HFF-Myc (cell line): Measurements from ENCODE around the gene RCOR1.

ENCODE experiments used
- DNase-seq: peaks from one replicate; pipeline ENCODE4 v3.0.0-alpha.2; 2011; ENCODE audit warnings: low read depth; ENCODE audit errors: extremely low read depth
- H3K4me3 ChIP-seq: replicated peaks from 2 replicates; pipeline ENCODE4 v1.5.1; 2011; ENCODE audit warnings: low read depth, mild to moderate bottlenecking, control low read depth, low read length
- CTCF ChIP-seq: IDR thresholded peaks from 2 replicates; pipeline ENCODE4 v1.5.1; 2012; ENCODE audit warnings: mild to moderate bottlenecking, low read depth, low read length, control low read depth; ENCODE audit errors: missing control alignments

RCOR1 gene

DNA sequence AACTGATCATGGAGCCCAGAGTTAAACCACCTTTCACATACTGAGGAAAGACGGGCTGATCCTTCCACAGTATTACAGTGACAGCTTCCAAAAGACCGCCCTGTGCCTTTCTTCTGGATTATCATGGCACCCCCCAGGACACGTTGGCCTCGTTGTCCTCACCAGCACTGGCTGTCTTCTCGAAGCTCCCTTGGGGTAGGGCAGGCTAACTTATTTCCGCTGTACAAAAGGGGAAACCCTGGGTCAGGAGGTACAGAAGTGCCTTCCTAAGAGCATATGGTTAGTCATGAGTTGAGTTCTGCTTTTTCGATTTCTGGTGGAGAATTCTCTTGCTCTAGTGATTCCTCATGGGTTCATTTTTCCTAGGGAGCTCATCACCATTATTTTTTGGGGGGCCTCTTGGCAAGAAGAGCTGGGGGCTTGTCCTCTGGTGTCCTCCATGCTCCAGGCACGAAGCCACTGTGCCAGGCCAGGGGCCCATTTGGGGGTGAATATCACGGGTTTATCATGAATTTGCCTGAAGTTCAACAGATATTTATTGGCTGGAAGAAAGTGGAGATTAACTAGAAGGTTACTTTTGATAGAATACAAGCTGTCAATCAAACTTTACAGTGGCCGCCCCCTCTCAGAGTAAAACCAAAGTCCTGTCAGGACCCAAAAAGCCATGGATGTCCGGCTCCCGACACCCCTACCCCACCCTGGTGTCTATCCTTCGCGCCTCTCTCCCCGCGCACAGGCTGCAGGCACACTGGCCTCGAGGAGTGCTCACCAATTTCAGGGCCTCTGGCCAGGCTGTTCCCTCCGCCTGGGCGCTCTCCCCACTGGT lies 176.0 kb downstream of the RCOR1 start:
- no peak for TF ChIP-seq CTCF
- DNase-seq, result no peak

GRCh38 chr14:102769049-102769327 lies 176.5 kb downstream of the RCOR1 start:
- no peak overlapping the region for H3K4me3 ChIP-seq
- no peak for TF ChIP-seq CTCF
- no peak for DNase-seq

More for the DNA sequence above, 176.0 kb downstream of the RCOR1 start:
- H3K4me3 ChIP-seq, result no peak overlapping the region

DNA sequence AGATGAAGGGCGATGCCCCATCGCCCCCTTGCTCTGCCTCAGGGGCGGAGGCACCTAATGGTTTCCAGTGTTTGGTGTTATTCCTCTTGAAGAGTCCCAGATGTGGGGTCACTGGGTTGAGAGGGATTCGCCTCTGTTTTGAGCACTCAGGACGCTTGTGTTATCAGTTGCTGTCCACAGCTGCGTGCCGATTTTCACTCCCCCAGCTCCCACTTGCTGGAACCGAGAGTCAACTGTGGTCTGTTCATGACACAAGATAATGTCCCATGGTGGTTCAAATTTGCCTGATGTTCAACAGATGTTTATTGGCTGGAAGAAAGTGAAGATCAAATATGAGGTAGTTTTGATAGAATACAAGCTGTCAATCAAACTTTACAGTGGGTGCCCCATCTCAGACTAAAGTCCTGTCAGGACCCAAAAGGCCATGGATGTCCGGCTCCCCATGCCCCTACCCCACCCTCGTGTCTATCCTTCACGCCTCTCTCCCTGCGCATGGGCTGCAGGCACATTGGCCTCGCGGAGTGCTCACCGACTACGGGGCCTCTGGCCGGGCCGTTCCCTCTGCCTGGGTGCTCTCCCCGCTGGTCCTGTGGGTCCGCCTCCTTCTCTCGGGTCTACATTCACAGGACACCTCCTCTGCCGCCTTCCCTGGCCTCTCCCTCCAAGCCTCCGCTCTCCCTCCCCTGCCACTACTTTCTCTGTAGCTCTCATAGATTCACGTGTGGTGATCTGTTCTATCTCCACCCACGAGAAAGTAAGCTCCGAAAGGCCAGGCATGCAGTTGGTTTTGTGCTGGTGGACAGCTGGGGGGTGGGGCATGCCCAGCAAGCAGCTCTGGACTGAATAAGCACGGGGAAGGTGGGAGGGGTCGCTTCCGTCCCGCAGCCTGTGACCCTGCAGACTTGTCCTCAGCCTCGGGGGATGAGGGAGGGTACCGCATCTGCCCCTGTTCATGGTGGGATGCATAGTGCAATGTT lies 178.0 kb downstream of the RCOR1 start:
- TF ChIP-seq CTCF, result no peak
- H3K4me3 ChIP-seq, result no peak overlapping the region
- no peak for DNase-seq

GRCh38 chr14:102771144-102771543 lies 178.7 kb downstream of the RCOR1 start:
- DNase-seq, result no peak
- TF ChIP-seq CTCF, result no peak
- no peak overlapping the region for H3K4me3 ChIP-seq

DNA sequence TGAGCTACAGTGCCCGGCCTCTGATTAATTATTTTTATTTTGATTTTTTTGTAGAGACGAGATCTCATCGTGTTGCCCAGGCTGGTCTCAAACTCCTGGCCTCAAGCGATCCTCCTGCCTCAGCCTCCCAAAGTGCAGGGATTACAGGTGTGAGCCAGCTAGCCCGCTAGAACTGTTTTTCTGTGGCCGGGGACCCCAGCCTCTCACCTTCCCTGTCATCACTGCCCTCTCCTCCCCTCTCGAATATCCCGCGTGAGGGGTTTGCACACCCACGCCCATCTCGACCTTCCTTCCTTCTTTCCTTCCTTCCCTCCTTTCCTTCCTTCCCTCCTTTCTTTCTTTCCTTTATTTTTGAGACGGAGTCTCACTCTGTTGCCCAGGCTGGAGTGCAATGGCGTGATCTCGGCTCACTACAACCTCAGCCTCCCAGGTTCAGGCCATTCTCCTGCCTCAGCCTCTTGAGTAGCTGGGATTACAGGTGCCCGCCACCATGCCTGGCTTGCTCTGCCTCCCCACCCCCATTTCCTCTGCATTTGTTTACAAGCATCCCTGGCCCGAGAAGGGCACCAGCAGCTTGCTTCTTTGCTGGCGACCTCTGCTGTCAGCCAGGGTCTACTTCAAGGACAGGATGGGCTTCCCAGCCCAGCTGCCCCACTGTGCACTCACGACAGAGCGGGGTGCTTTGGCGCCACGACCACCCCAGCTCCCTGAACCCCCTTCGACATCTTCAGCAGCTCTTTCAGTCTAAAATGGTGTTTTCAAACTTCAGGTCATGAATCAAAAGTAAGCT lies 180.5 kb downstream of the RCOR1 start:
- DNase-seq, result no peak
- no peak overlapping the region for H3K4me3 ChIP-seq
- peak; percentile 29 for TF ChIP-seq CTCF

DNA sequence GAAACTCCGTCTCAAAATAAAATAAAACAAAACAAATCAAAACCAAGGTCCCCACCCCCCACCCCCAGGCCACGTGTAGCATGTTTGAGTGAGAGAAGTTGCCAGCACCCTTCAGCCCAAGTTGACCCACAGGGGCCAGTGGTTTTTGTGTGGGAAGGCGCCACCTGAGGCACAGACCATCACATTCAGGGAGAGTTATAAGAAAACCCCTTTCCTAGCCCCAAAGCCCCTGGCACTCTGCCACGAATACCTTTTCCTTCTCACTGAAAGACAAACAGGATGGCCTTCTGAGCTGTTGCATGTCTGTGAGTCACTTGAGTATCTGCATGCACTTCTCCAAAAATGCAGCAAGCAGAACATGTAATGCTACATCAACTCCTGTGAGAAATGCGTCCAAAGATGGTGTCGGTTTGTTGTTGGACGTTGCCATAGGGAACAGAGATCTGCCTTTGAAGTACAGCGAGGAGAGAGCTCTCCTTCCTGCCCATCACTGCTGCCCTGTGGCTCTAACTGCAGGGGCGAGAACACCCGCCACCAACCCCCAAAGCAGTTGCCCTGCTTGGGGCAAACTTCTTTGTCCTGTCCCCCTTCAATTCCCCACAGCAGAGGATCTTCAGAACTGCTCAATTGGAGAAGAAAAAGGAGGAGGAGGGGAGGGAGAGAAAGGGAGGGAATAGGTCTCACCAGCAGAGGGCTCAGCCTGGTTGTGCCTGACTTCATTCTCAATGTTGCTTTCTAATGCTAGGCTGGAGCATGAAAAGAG lies 182.1 kb downstream of the RCOR1 start:
- H3K4me3 ChIP-seq, result no peak overlapping the region
- peak; percentile 86 for TF ChIP-seq CTCF
- no peak for DNase-seq
